Neural progenitor cell (in vitro differentiated cells): ENCODE measurements around the gene NTMT1. TPM values are rescaled to one million over a fixed set of nuclear protein-coding genes. Genes with fewer than 3 reads are reported as not detected.
A peak's percentile ranks its signal among the peaks of the same experiment; 100 is the strongest.

Source experiments
- DNase-seq: peaks from one replicate; pipeline ENCODE4 v3.0.0-alpha.2; 2016; ENCODE audit warnings: low spot score
- H2AFZ ChIP-seq: fragments of 200-600 bp; sonication (generic); replicated peaks from 2 replicates; pipeline ENCODE4 v1.6.1; 2016; ENCODE audit warnings: antibody characterized with exemption
- H3F3A ChIP-seq: fragments of 200-600 bp; sonication (generic); 2 replicates; pipeline ENCODE4 v1.6.1; 2016; ENCODE audit warnings: antibody characterized with exemption, low read depth
- H3K27ac ChIP-seq: fragments of 200-600 bp; sonication (generic); 2 replicates; pipeline ENCODE4 v1.5.1; 2016; ENCODE audit warnings: mild to moderate bottlenecking
- H3K27me3 ChIP-seq: fragments of 200-600 bp; sonication (generic); 2 replicates; pipeline ENCODE4 v1.6.1; 2016; ENCODE audit warnings: mild to moderate bottlenecking, moderate library complexity
- H3K36me3 ChIP-seq: fragments of 200-600 bp; sonication (generic); 2 replicates; pipeline ENCODE4 v1.5.1; 2016
- H3K4me1 ChIP-seq: fragments of 200-600 bp; sonication (generic); 2 replicates; pipeline ENCODE4 v1.6.1; 2016; ENCODE audit warnings: mixed run types
- H3K4me2 ChIP-seq: fragments of 200-600 bp; sonication (generic); 2 replicates; pipeline ENCODE4 v1.6.1; 2016
- H3K4me3 ChIP-seq: fragments of 200-600 bp; sonication (generic); 2 replicates; pipeline ENCODE4 v1.5.1; 2016
- H3K79me2 ChIP-seq: fragments of 200-600 bp; sonication (generic); 2 replicates; pipeline ENCODE4 v1.6.1; 2016; ENCODE audit warnings: low read depth
- H3K9ac ChIP-seq: fragments of 200-600 bp; sonication (generic); 2 replicates; pipeline ENCODE4 v1.6.1; 2016
- H3K9me3 ChIP-seq: fragments of 200-600 bp; sonication (generic); 2 replicates; pipeline ENCODE4 v1.5.1; 2016; ENCODE audit warnings: low read depth
- H4K20me1 ChIP-seq: fragments of 200-600 bp; sonication (generic); 2 replicates; pipeline ENCODE4 v1.6.1; 2016; ENCODE audit warnings: low read depth
- H3K27ac Mint-ChIP-seq: 3 replicates; pipeline ENCODE4 v1.8.0; 2021; ENCODE audit warnings: mixed read lengths
- H3K27me3 Mint-ChIP-seq: 2 replicates; pipeline ENCODE4 v1.8.0; 2022; ENCODE audit warnings: low read depth, mild to moderate bottlenecking, inconsistent platforms, moderate library complexity, mixed read lengths; ENCODE audit not compliant: insufficient read depth
- H3K36me3 Mint-ChIP-seq: 3 replicates; pipeline ENCODE4 v1.8.0; 2021; ENCODE audit warnings: mixed read lengths
- H3K4me1 Mint-ChIP-seq: 3 replicates; pipeline ENCODE4 v1.8.0; 2021; ENCODE audit warnings: mixed read lengths
- H3K4me3 Mint-ChIP-seq: 3 replicates; pipeline ENCODE4 v1.8.0; 2021; ENCODE audit warnings: mild to moderate bottlenecking, moderate library complexity, mixed read lengths
- H3K9me3 Mint-ChIP-seq: 3 replicates; pipeline ENCODE4 v1.8.0; 2020; ENCODE audit warnings: mixed read lengths
- CTCF ChIP-seq: fragments of 200-600 bp; sonication (generic); IDR thresholded peaks from 2 replicates; pipeline ENCODE4 v1.5.1; 2017; ENCODE audit warnings: antibody characterized with exemption, mild to moderate bottlenecking
- EZH2 ChIP-seq: fragments of 200-600 bp; sonication (generic); IDR thresholded peaks from 2 replicates; pipeline ENCODE4 v1.6.1; 2017; ENCODE audit warnings: antibody characterized with exemption, mild to moderate bottlenecking, moderate library complexity
- EZH2phosphoT487 ChIP-seq: fragments of 200-600 bp; sonication (generic); IDR thresholded peaks from 2 replicates; pipeline ENCODE4 v1.6.1; 2017; ENCODE audit warnings: antibody characterized with exemption
- total RNA-seq: library from RNA; depleted of rRNA; stranded (reverse); fragments of >200 nt; gene quantifications from 2 replicates; pipeline ENCODE4 v1.2.3, GENCODE V29; 2015; ENCODE audit warnings: low replicate concordance

The NTMT1 gene
- total RNA-seq, 1 donor from 2014 or later = 22.2 TPM

- Mint-ChIP-seq H3K9me3 (no peaks in the 10 kb centered on the region), H3K27ac (peak overlapping the region; percentile 94), H3K4me3 (no peak overlapping the region), H3K36me3 (no peaks in the 10 kb centered on the region), H3K4me1 (peaks cover 23% of the 10 kb centered on the region), H3K27me3 (peaks cover 16% of the 10 kb centered on the region)
- no peaks in the 10 kb centered on the region for H3K36me3 ChIP-seq
- TF ChIP-seq EZH2 (no peak), CTCF (no peak), EZH2phosphoT487 (no peak)
- no peak overlapping the region for H2AFZ ChIP-seq
- H4K20me1 ChIP-seq = no peaks in the 10 kb centered on the region
- H3K27ac ChIP-seq = no peak overlapping the region
- no peak overlapping the region for H3K9ac ChIP-seq
- H3K4me2 ChIP-seq = no peak overlapping the region
- H3K27me3 ChIP-seq = no peaks in the 10 kb centered on the region
- H3K4me1 ChIP-seq = peaks cover 7% of the 10 kb centered on the region
- no peak overlapping the region for H3K4me3 ChIP-seq
- no peaks in the 10 kb centered on the region for H3K79me2 ChIP-seq
- H3K9me3 ChIP-seq = no peaks in the 10 kb centered on the region
- no peaks in the 10 kb centered on the region for H3F3A ChIP-seq
- DNase-seq = no peak
Measured at GRCh38 chr9:129676975-129677374, 51.0 kb downstream of the NTMT1 start.

GRCh38 chr9:129677456-129677855, 51.5 kb downstream of the NTMT1 start:
- Mint-ChIP-seq H3K36me3 (no peaks in the 10 kb centered on the region), H3K9me3 (no peaks in the 10 kb centered on the region), H3K4me3 (no peak overlapping the region), H3K4me1 (peaks cover 23% of the 10 kb centered on the region), H3K27ac (peak overlapping the region; percentile 98), H3K27me3 (peaks cover 18% of the 10 kb centered on the region)
- H3K4me2 ChIP-seq = peak overlapping the region; percentile 18
- no peaks in the 10 kb centered on the region for H4K20me1 ChIP-seq
- no peaks in the 10 kb centered on the region for H3F3A ChIP-seq
- H3K9ac ChIP-seq = no peak overlapping the region
- no peak overlapping the region for H3K27ac ChIP-seq
- no peaks in the 10 kb centered on the region for H3K36me3 ChIP-seq
- H3K79me2 ChIP-seq = no peaks in the 10 kb centered on the region
- no peaks in the 10 kb centered on the region for H3K27me3 ChIP-seq
- H3K4me3 ChIP-seq = no peak overlapping the region
- H3K4me1 ChIP-seq = peaks cover 7% of the 10 kb centered on the region
- TF ChIP-seq EZH2 (no peak), CTCF (no peak), EZH2phosphoT487 (no peak)
- peak; percentile 46 for DNase-seq
- no peak overlapping the region for H2AFZ ChIP-seq
- H3K9me3 ChIP-seq = no peaks in the 10 kb centered on the region

- no peak for TF ChIP-seq CTCF
- TF ChIP-seq EZH2 = no peak
- TF ChIP-seq EZH2phosphoT487 = no peak
- Histone ChIP-seq H2AFZ (no peak overlapping the region), H4K20me1 (no peaks in the 10 kb centered on the region), H3K9me3 (no peaks in the 10 kb centered on the region), H3K4me2 (no peak overlapping the region), H3F3A (no peaks in the 10 kb centered on the region), H3K79me2 (no peaks in the 10 kb centered on the region), H3K27ac (no peak overlapping the region), H3K9ac (no peak overlapping the region), H3K36me3 (no peaks in the 10 kb centered on the region), H3K4me3 (no peak overlapping the region), H3K27me3 (no peaks in the 10 kb centered on the region), H3K4me1 (peaks cover 7% of the 10 kb centered on the region)
- H3K27ac Mint-ChIP-seq = no peak overlapping the region
- H3K27me3 Mint-ChIP-seq = peaks cover 14% of the 10 kb centered on the region
- no peak for DNase-seq
- H3K4me3 Mint-ChIP-seq = no peak overlapping the region
- no peaks in the 10 kb centered on the region for H3K9me3 Mint-ChIP-seq
- H3K4me1 Mint-ChIP-seq = peaks cover 23% of the 10 kb centered on the region
- H3K36me3 Mint-ChIP-seq = no peaks in the 10 kb centered on the region
Measured at GRCh38 chr9:129678844-129679243, 52.9 kb downstream of the NTMT1 start.
